Iris pigment epithelial cell (primary cell): ENCODE results near the gene TMEM81.

ENCODE experiments used
- DNase-seq: peaks from one replicate; pipeline ENCODE4 v3.0.0-alpha.2; 2011; ENCODE audit warnings: low read depth

The TMEM81 gene

GRCh38 chr1:205076245-205076761 lies 8.0 kb downstream of the TMEM81 start:
- no peak for DNase-seq

DNA sequence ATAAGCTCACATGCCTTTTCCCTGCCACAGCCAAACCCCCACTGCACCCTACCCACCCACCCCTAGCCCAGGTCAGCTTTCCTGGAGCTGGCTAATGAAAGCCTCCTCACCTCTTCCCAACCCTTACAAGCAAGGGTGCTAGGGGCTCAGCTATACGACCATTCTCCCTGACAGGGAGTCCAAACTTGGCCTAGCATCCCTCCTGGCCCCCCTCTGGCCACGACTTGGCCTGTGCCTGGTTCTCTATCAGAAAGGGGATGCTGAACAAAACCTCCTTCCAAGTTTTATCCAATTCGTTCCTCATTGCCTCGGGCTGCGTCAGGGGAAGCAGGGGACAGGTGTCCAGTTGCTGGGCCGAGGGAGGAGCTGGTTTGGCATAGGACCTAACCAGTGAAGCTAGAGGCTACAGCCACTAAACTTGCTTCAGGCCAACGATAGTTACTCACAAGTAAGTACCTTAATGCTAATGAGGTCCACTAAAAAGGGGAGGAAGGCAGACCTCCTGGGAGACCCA lies 8.6 kb downstream of the TMEM81 start:
- DNase-seq: no peak

- DNase-seq: no peak
Observed at GRCh38 chr1:205074513-205074912, 9.7 kb downstream of the TMEM81 start.

DNA sequence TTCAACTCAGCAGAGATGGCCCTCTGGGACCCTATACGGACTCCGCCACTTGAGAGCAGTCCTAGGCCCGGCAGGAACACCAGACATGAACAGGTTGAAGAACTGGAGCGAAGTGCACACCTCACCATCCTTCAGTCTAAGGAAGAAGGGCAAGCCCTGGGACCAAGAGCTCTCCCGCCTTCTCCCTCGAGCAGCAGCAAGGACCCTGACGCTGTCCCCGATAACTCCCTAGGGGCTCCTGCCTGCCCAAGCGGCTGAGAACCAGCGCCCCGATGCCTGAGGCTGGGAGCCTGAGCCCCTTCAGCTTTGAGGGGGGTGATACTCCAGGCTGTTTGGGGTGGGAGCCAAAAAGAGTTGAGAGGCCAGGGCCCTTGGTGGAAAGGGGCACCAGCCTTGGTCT lies 10.2 kb downstream of the TMEM81 start:
- DNase-seq: no peak

- no peak for DNase-seq
Observed at GRCh38 chr1:205073511-205073910, 10.7 kb downstream of the TMEM81 start.

DNA sequence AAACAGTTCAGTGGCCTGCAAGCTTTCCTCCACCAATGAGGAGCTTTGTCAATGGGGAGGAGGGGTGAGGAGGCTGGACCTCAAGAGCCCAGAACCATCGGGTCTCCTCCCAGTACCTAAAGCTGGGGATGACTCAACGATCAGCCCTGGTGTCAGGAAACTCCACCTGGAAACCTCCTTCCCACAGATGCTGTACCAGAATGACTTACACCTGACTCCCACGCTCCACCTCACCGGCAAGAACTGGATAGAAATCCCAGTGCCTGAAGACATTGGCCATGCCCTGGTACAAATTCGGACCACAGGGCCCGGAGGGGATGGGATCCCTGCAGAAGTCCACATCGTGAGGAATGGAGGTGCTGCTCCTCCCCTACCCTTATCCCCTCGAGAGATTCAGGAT lies 11.4 kb downstream of the TMEM81 start:
- DNase-seq: no peak

GRCh38 chr1:205072286-205072685 lies 12.0 kb downstream of the TMEM81 start:
- DNase-seq: no peak

- no peak for DNase-seq
Observed at GRCh38 chr1:205071801-205072200, 12.5 kb downstream of the TMEM81 start.

GRCh38 chr1:205071028-205071409 lies 13.2 kb downstream of the TMEM81 start:
- no peak for DNase-seq

GRCh38 chr1:205069371-205070125 lies 14.7 kb downstream of the TMEM81 start:
- no peak for DNase-seq

- DNase-seq: peak; percentile 41
Observed at GRCh38 chr1:205068457-205069040, 15.7 kb downstream of the TMEM81 start.

DNA sequence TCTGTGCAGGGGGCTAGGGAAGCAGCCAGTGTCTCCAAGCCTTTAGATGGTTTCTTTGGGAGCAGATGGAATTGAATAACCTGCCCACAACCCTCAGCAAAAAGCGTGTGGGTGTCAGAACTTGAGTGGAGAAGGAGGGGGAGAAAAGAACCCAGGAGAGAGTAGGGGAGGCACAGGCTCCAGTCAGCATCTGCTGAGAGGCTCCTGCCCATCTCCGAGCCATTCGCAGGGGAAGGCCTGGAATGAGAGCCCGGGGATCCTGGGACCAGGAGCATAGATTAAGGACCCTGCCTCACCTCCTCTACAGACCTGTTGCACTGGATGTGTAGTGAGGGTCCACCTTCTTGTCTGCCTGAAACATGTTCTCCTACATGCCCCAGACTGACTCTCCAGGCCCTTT lies 16.3 kb downstream of the TMEM81 start:
- DNase-seq: no peak

GRCh38 chr1:205067031-205067430 lies 17.2 kb downstream of the TMEM81 start:
- no peak for DNase-seq

DNA sequence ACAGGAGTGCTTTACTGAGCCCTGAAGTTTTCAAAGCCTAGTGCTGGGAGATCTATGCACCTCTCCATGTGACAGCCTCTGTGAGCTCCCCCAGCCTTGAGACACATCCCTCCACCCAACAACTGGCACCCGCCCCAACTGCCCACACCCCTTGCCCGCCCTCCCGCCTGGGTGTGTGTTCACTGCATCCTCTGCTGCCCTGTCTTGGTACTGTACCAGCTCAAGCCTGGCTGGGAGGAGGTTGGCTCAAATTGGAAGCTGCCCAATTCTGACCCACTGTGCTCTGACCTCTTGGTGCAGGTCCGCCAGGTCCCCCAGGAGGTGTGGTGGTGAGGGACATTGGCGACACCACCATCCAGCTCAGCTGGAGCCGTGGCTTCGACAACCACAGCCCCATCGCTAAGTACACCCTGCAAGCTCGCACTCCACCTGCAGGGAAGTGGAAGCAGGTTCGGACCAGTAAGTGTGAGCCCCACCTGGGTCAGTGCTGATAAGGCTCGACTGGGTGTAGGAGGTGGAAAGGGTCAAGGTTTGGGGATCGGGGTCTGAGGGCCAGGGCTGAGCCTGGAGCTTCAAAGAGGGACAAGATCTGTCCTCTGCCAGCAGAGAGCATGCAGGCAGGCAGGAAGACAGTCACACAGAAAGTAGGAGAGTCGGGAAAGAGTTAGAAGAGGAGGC lies 18.0 kb downstream of the TMEM81 start:
- no peak for DNase-seq

GRCh38 chr1:205065666-205066065 lies 18.6 kb downstream of the TMEM81 start:
- DNase-seq: no peak

DNA sequence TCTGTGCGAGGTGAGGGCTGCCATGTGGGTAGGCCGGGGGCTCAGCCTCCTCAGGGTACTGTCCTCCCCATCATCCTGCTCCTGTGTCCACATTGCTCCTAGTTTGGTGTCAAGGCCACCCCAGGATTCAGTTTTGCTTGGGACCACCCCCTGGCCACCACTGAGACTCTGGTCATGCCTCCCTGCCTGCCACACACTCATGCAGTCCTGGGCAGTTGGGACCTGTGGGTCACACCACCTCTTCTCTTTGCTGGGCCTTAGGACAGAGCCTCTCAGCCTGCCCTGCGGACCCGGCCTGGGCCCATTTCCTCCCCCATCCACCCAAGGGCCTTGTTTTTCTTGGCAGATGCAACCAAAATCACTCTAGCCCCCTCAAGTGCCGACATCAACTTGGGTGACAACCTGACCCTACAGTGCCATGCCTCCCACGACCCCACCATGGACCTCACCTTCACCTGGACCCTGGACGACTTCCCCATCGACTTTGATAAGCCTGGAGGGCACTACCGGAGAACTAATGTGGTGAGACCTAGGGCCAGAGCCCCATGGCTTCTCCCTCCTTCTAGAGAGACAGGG lies 19.4 kb downstream of the TMEM81 start:
- no peak for DNase-seq

DNA sequence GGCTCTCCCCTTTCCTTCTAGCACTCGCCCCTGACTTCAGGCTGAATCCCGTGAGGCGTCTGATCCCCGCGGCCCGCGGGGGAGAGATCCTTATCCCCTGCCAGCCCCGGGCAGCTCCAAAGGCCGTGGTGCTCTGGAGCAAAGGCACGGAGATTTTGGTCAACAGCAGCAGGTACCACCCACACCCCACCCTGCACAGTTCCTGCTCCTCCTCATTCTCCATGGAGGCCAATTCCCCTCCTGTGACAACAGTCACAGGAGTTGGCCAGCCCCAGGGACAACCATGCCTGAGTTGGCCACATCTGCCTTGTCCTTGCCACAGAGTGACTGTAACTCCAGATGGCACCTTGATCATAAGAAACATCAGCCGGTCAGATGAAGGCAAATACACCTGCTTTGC lies 20.0 kb downstream of the TMEM81 start:
- DNase-seq: no peak

DNA sequence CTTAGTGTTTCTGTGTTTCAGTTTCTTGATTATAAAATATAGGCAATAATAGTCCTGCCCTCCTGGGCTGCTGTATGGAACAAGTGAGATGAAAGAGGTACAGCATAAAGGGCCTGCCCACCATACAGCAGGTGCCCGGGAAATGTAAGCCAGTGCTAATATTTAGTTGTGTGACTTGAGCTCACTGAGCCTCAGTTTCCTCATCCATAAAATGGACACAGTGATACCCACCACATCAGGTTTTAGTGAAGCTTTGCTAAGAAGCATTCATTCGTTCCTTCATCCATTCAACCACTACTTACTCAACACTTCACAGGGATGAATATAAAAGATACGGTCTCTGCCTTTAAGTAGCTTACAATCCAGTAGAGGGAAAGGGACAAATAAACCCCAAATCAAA lies 21.4 kb downstream of the TMEM81 start:
- DNase-seq: no peak

DNA sequence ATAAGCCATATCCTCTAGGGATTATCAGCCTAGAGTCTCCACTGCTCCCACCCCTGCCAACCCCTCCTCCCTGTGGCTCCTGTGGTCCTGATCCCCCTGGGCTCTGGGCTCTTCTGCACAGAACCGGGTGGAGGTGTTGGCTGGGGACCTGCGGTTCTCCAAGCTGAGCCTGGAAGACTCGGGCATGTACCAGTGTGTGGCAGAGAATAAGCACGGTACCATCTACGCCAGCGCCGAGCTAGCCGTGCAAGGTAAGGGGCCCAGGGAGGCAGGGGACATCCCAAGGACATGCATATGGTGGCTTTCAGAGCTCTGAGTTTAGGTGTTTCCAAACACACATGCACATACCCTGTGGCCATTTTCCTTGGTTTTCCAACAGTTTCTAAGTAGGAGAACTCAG lies 21.9 kb downstream of the TMEM81 start:
- no peak for DNase-seq

- peak; percentile 49 for DNase-seq
Observed at GRCh38 chr1:205061665-205062069, 22.6 kb downstream of the TMEM81 start.

GRCh38 chr1:205061227-205061626 lies 23.0 kb downstream of the TMEM81 start:
- no peak for DNase-seq

DNA sequence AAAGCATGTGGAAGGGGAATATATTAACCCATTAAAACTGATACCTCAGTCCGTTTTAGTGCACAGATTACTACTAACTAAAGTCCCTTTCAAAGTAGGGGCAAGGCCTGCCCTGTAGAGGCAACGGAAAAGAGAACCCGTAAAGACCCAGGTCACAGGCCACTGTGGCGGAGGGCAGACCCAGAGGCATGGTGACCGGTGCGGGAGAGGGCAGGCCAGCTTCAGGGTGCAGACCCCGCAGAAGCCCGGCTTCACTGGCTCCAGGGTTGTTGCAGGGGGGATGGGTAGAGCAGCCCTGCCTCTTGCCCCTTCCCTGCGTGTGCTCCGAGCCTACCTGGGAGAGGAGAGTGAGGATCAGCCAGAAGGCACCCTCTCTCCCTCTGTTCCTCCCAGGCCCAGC lies 23.5 kb downstream of the TMEM81 start:
- DNase-seq: no peak

DNA sequence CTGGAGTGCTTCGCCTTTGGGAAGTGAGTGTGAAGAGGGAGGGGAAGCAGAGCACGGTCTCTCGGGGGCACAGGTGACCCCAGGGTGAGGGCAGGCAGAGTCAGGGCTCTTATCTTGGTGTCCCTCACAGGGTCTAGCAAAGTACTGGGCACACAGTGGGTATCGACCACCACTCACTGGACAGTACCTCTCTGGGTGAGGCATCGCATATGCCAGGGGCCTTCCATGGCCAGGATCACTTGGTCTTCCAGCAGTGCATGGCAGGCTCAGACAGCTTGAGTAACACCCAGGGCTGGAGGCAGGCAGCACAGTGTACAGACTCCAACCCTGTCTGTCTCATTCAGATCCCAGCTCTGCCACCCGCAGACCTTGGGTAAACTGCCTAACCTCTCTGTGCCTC lies 24.6 kb downstream of the TMEM81 start:
- DNase-seq: no peak
